ENCODE measurements around the gene SSH3. TPM values are rescaled to one million over a fixed set of nuclear protein-coding genes. Genes with fewer than 3 reads are reported as not detected.

The SSH3 gene
- total RNA-seq, 1 donor = 25.0 TPM

GRCh38 chr11:67287355-67288197 is 15.8 kb upstream of the SSH3 start:
- Histone ChIP-seq H3K4me1 (ENCODE audit: insufficient read depth, low read length) (peaks cover 28% of the 10 kb centered on the region), H4K20me1 (ENCODE audit: insufficient read depth, low read length) (peaks cover 16% of the 10 kb centered on the region), H2AFZ (ENCODE audit: low read length) (peak overlapping the region; percentile 81), H3K27me3 (ENCODE audit: insufficient read depth, low read length) (no peaks in the 10 kb centered on the region), H3K79me2 (ENCODE audit: insufficient read depth, low read length) (peaks cover 30% of the 10 kb centered on the region), H3K4me3 (ENCODE audit: insufficient read depth, low read length) (peak overlapping the region; percentile 92), H3K4me2 (ENCODE audit: insufficient read depth, low read length) (peak overlapping the region; percentile 95), H3K36me3 (ENCODE audit: insufficient read depth, low read length) (peaks cover 64% of the 10 kb centered on the region), H3K9me3 (ENCODE audit: low read depth, low read length) (no peaks in the 10 kb centered on the region), H3K27ac (ENCODE audit: low read depth, low read length) (peak overlapping the region; percentile 96)
- TF ChIP-seq, protein P1, sequence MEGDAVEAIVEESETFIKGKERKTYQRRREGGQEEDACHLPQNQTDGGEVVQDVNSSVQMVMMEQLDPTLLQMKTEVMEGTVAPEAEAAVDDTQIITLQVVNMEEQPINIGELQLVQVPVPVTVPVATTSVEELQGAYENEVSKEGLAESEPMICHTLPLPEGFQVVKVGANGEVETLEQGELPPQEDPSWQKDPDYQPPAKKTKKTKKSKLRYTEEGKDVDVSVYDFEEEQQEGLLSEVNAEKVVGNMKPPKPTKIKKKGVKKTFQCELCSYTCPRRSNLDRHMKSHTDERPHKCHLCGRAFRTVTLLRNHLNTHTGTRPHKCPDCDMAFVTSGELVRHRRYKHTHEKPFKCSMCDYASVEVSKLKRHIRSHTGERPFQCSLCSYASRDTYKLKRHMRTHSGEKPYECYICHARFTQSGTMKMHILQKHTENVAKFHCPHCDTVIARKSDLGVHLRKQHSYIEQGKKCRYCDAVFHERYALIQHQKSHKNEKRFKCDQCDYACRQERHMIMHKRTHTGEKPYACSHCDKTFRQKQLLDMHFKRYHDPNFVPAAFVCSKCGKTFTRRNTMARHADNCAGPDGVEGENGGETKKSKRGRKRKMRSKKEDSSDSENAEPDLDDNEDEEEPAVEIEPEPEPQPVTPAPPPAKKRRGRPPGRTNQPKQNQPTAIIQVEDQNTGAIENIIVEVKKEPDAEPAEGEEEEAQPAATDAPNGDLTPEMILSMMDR (IDR thresholded peaks at IDR 0.05; ENCODE audit: extremely low read depth, low read depth, low read length) = no peak
- DNase-seq (ENCODE audit: insufficient read length, low spot score, missing footprints) = peak; percentile 87

GRCh38 chr11:67288198-67288451 is 15.2 kb upstream of the SSH3 start:
- peaks cover 59% of the 10 kb centered on the region for H3K36me3 ChIP-seq (ENCODE audit: insufficient read depth, low read length)
- TF ChIP-seq, protein P1 (IDR thresholded peaks at IDR 0.05; ENCODE audit: extremely low read depth, low read depth, low read length) = no peak
- peaks cover 13% of the 10 kb centered on the region for H4K20me1 ChIP-seq (ENCODE audit: insufficient read depth, low read length)
- DNase-seq (ENCODE audit: insufficient read length, low spot score, missing footprints) = no peak
- H3K4me2 ChIP-seq (ENCODE audit: insufficient read depth, low read length) = peak overlapping the region; percentile 95
- H3K4me1 ChIP-seq (ENCODE audit: insufficient read depth, low read length) = peaks cover 33% of the 10 kb centered on the region
- H3K4me3 ChIP-seq (ENCODE audit: insufficient read depth, low read length) = peak overlapping the region; percentile 92
- H3K79me2 ChIP-seq (ENCODE audit: insufficient read depth, low read length) = peaks cover 30% of the 10 kb centered on the region
- H3K27ac ChIP-seq (ENCODE audit: low read depth, low read length) = peak overlapping the region; percentile 96
- H3K27me3 ChIP-seq (ENCODE audit: insufficient read depth, low read length) = no peaks in the 10 kb centered on the region
- H2AFZ ChIP-seq (ENCODE audit: low read length) = peak overlapping the region; percentile 81
- H3K9me3 ChIP-seq (ENCODE audit: low read depth, low read length) = no peaks in the 10 kb centered on the region

- H4K20me1 ChIP-seq (ENCODE audit: insufficient read depth, low read length) = peaks cover 15% of the 10 kb centered on the region
- TF ChIP-seq, protein P1 (IDR thresholded peaks at IDR 0.05; ENCODE audit: extremely low read depth, low read depth, low read length) = peak; percentile 13
These were observed 14.7 kb upstream of the SSH3 start for GRCh38 chr11:67288452-67289225.

DNA sequence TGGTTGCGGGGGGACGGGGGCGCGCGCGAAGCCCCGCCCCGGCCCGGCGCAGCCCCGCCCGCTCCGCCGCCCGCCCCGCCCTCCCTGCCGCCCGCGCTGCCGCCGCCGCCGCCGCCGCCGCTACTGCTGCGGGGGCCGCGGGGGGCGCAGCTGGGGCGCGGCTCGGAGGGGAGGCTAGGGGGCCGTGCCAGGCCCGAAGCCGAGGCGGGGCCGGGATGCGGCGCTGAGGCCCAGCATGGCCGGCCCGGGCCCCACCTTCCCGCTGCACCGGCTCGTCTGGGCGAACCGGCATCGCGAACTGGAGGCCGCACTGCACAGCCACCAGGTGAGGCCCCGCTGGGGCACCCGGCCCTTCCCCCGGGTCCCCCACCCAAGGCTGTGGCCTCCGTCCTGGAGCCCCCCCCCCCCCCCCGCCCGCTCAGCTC is 14.1 kb upstream of the SSH3 start, which contains the start of gene ANKRD13D:
Gene ANKRD13D, plus strand, starts transcription at position 78 of the 425 bp plus-strand sequence. Its CDS starts 158 bp downstream, at position 236.
- TF ChIP-seq, protein P1 (IDR thresholded peaks at IDR 0.05; ENCODE audit: extremely low read depth, low read depth, low read length) = no peak
- peaks cover 21% of the 10 kb centered on the region for H4K20me1 ChIP-seq (ENCODE audit: insufficient read depth, low read length)
- no peaks in the 10 kb centered on the region for H3K27me3 ChIP-seq (ENCODE audit: insufficient read depth, low read length)
- H3K27ac ChIP-seq (ENCODE audit: low read depth, low read length) = peak within 1 kb of the TSS; percentile 96
- H3K4me1 ChIP-seq (ENCODE audit: insufficient read depth, low read length) = peaks cover 34% of the 10 kb centered on the region
- H3K79me2 ChIP-seq (ENCODE audit: insufficient read depth, low read length) = peaks cover 38% of the 10 kb centered on the region
- peaks cover 56% of the 10 kb centered on the region for H3K36me3 ChIP-seq (ENCODE audit: insufficient read depth, low read length)
- H2AFZ ChIP-seq (ENCODE audit: low read length) = peak within 1 kb of the TSS; percentile 81
- H3K4me3 ChIP-seq (ENCODE audit: insufficient read depth, low read length) = peak within 1 kb of the TSS; percentile 92
- DNase-seq (ENCODE audit: insufficient read length, low spot score, missing footprints) = no peak
- H3K4me2 ChIP-seq (ENCODE audit: insufficient read depth, low read length) = peak within 1 kb of the TSS; percentile 95
- H3K9me3 ChIP-seq (ENCODE audit: low read depth, low read length) = no peaks in the 10 kb centered on the region

More at GRCh38 chr11:67288452-67289225, 14.7 kb upstream of the SSH3 start:
- Histone ChIP-seq H3K4me3 (ENCODE audit: insufficient read depth, low read length) (peak overlapping the region; percentile 92), H3K79me2 (ENCODE audit: insufficient read depth, low read length) (peaks cover 32% of the 10 kb centered on the region), H3K9me3 (ENCODE audit: low read depth, low read length) (no peaks in the 10 kb centered on the region), H3K27ac (ENCODE audit: low read depth, low read length) (peak overlapping the region; percentile 96), H2AFZ (ENCODE audit: low read length) (peak overlapping the region; percentile 81), H3K4me1 (ENCODE audit: insufficient read depth, low read length) (peaks cover 34% of the 10 kb centered on the region), H3K27me3 (ENCODE audit: insufficient read depth, low read length) (no peaks in the 10 kb centered on the region), H3K4me2 (ENCODE audit: insufficient read depth, low read length) (peak overlapping the region; percentile 95), H3K36me3 (ENCODE audit: insufficient read depth, low read length) (peaks cover 55% of the 10 kb centered on the region)
- peak; percentile 100 for DNase-seq (ENCODE audit: insufficient read length, low spot score, missing footprints)
